ENCODE results near the gene WWTR1. TPM values are rescaled to one million over a fixed set of nuclear protein-coding genes. Genes with fewer than 3 reads are reported as not detected.

Gene WWTR1
- polyA plus RNA-seq, 2 of the 4 experiments (the other 2 are of a cell fraction) = 99.7 to 164 TPM

GRCh38 chr3:149534671-149535332, 123.0 kb downstream of the WWTR1 start:
- peak; percentile 62 to 67; a peak in 5 of 6 replicates for ATAC-seq
- peak; percentile 63 for FAIRE-seq
- ChIA-PET CTCF (interaction anchor here (0.7 to 5.3 kb wide), 10 partner anchors 19 to 273 kb away, joined by 3 to 35 read pairs (median 6); partner anchors contain the start of gene WWTR1), POLR2A (interaction anchor here (0.7 to 1.2 kb wide), 3 partner anchors 13 to 218 kb away, joined by 3 to 5 read pairs (median 4); partner anchors contain the start of gene COMMD2)
- H3K4me2 ChIP-seq = peak overlapping the region; percentile 90
- peak; percentile 36 to 86 for DNase-seq (ENCODE audit: low read depth in 1 of 2, low spot score in 1 of 2)
- no peaks in the 10 kb centered on the region for H3K9me3 ChIP-seq
- peak overlapping the region; percentile 82 to 84 for H3K27ac ChIP-seq
- H3K4me1 ChIP-seq = peaks cover 97% of the 10 kb centered on the region
- WGBS (ENCODE audit: missing lambda C conversion rate) = 6% methylated on average over 3 of the region's 3 CpGs
- TF ChIP-seq POLR2A (IDR thresholded peaks at IDR 0.05; ENCODE audit: low read length) (no peak), JUNB (IDR thresholded peaks at IDR 0.05) (peak; percentile 48; the same call in 1 of the 2 replicates), E2F6 (IDR thresholded peaks at IDR 0.05; ENCODE audit: borderline replicate concordance, low read depth) (peak; percentile 47; the same call in 1 of the 2 replicates), HDAC2 (IDR thresholded peaks at IDR 0.05) (no peak; the same call in 1 of the 2 replicates), CEBPB (IDR thresholded peaks at IDR 0.05) (0 out of 4 replicates have a peak, but pooled peaks of 1 of the 2 experiments have one; percentile 7), EP300 (IDR thresholded peaks at IDR 0.05) (peak; percentile 78 to 93; a peak in 4 of 5 replicates), GATA3 (IDR thresholded peaks at IDR 0.05; ENCODE audit: borderline replicate concordance) (peak; percentile 70), TFCP2L1 (CRISPR knock-in tag; IDR thresholded peaks at IDR 0.05) (no peak), MAX (IDR thresholded peaks at IDR 0.05) (peak; percentile 65), BHLHE40 (IDR thresholded peaks at IDR 0.05; ENCODE audit: low read depth, low read length) (no peak), JUN (IDR thresholded peaks at IDR 0.05) (peak; percentile 66 to 74; a peak in 2 of 5 replicates), ATOH8 (CRISPR knock-in tag; IDR thresholded peaks at IDR 0.05; ENCODE audit: low read depth) (no peak; the same call in 1 of the 2 replicates), REST (IDR thresholded peaks at IDR 0.05) (no peak)
- H3K4me3 ChIP-seq = peak overlapping the region; percentile 25; the same call in 1 of the 3 replicates

GRCh38 chr3:149534082-149534481, 123.7 kb downstream of the WWTR1 start:
- ChIA-PET POLR2A (interaction anchor here (0.8 to 1.2 kb wide), 2 partner anchors 47 to 218 kb away, joined by 3 to 5 read pairs; partner anchors contain the start of gene COMMD2), CTCF (interaction anchor here (0.7 to 5.3 kb wide), 13 partner anchors 20 to 340 kb away, joined by 3 to 35 read pairs (median 6); partner anchors contain the start of genes COMMD2 and WWTR1)
- H3K4me1 ChIP-seq = peaks cover 97% of the 10 kb centered on the region
- H3K4me3 ChIP-seq = no peak overlapping the region
- no peaks in the 10 kb centered on the region for H3K9me3 ChIP-seq
- H3K4me2 ChIP-seq = peak overlapping the region; percentile 90
- DNase-seq (ENCODE audit: low read depth in 1 of 2, low spot score in 1 of 2) = no peak
- ATAC-seq = no peak
- H3K27ac ChIP-seq = peak overlapping the region; percentile 82 to 84
- FAIRE-seq = no peak
- 78% methylated on average over 4 of the region's 4 CpGs for WGBS (ENCODE audit: missing lambda C conversion rate)
- TF ChIP-seq JUN (IDR thresholded peaks at IDR 0.05) (no peak), E2F6 (IDR thresholded peaks at IDR 0.05; ENCODE audit: borderline replicate concordance, low read depth) (no peak), FOSB (CRISPR knock-in tag; IDR thresholded peaks at IDR 0.05) (no peak), HOXA7 (CRISPR knock-in tag; IDR thresholded peaks at IDR 0.05) (no peak)
